Neural cell (in vitro differentiated cells): ENCODE measurements around the gene UBL4B. TPM values are rescaled to one million over a fixed set of nuclear protein-coding genes. Genes with fewer than 3 reads are reported as not detected.

Source experiments
- H2AFZ ChIP-seq: fragments of 200-600, 300-800 bp; sonication (generic), shearing (Covaris generic); 2 replicates; pipeline ENCODE4 v1.6.0; 2014; ENCODE audit warnings: low read depth, mild to moderate bottlenecking, antibody characterized with exemption, low read length, moderate library complexity
- H3F3A ChIP-seq: fragments of 200-600 bp; shearing (Covaris generic); 2 replicates; pipeline ENCODE4 v1.6.1; 2016; ENCODE audit warnings: mild to moderate bottlenecking, moderate library complexity, mixed read lengths, antibody characterized with exemption, low read length; ENCODE audit not compliant: insufficient read depth, poor library complexity, severe bottlenecking
- H3K27ac ChIP-seq: fragments of 200-600, 300-800 bp; sonication (generic), shearing (Covaris generic); 2 replicates; pipeline ENCODE4 v1.5.1; 2014; ENCODE audit warnings: mild to moderate bottlenecking, low read length, moderate library complexity
- H3K27me3 ChIP-seq: fragments of 300-800, 200-600 bp; sonication (generic), shearing (Covaris generic); 2 replicates; pipeline ENCODE4 v1.6.0; 2014; ENCODE audit warnings: mild to moderate bottlenecking, low read depth, low read length, moderate library complexity; ENCODE audit not compliant: insufficient read depth
- H3K36me3 ChIP-seq: fragments of 300-800, 200-600 bp; sonication (generic), shearing (Covaris generic); 2 replicates; pipeline ENCODE4 v1.5.1; 2014; ENCODE audit warnings: mild to moderate bottlenecking, antibody characterized with exemption, low read length, moderate library complexity; ENCODE audit not compliant: insufficient read depth
- H3K4me2 ChIP-seq: fragments of 300-800, 200-600 bp; sonication (generic), shearing (Covaris generic); 2 replicates; pipeline ENCODE4 v1.6.0; 2014; ENCODE audit warnings: mild to moderate bottlenecking, low read length
- H3K4me3 ChIP-seq: fragments of 300-800, 200-600 bp; sonication (generic), shearing (Covaris generic); 2 replicates; pipeline ENCODE4 v1.5.1; 2014; ENCODE audit warnings: mild to moderate bottlenecking, low read length, moderate library complexity
- H3K79me2 ChIP-seq: fragments of 200-600 bp; shearing (Covaris generic); replicated peaks from 2 replicates; pipeline ENCODE4 v1.6.0; 2014; ENCODE audit warnings: mild to moderate bottlenecking, low read length, moderate library complexity; ENCODE audit not compliant: insufficient read depth
- H3K9ac ChIP-seq: fragments of 300-800, 200-600 bp; sonication (generic), shearing (Covaris generic); 2 replicates; pipeline ENCODE4 v1.6.1; 2016; ENCODE audit warnings: mild to moderate bottlenecking, low read length, mixed read lengths
- H3K9me2 ChIP-seq: fragments of 200-600 bp; shearing (Covaris generic); 2 replicates; pipeline ENCODE4 v1.6.1; 2016; ENCODE audit warnings: mild to moderate bottlenecking, low read length, mixed read lengths; ENCODE audit not compliant: insufficient read depth
- H3K9me3 ChIP-seq: fragments of 200-600, 300-800 bp; sonication (generic), shearing (Covaris generic); 2 replicates; pipeline ENCODE4 v1.6.1; 2016; ENCODE audit warnings: mild to moderate bottlenecking, mixed run types, low read length, moderate library complexity, mixed read lengths
- H4K20me1 ChIP-seq: fragments of 200-600 bp; shearing (Covaris generic); 2 replicates; pipeline ENCODE4 v1.6.1; 2016; ENCODE audit warnings: mild to moderate bottlenecking, mixed run types; ENCODE audit not compliant: insufficient read depth
- EP300 ChIP-seq: fragments of 450-650 bp; conservative IDR thresholded peaks from 2 replicates; pipeline ENCODE4 v1.6.1; 2014; ENCODE audit warnings: antibody characterized with exemption, mild to moderate bottlenecking, moderate library complexity; ENCODE audit not compliant: poor library complexity, severe bottlenecking
- EZH2 ChIP-seq: fragments of 200-600, 300-800 bp; shearing (Covaris generic), sonication (generic); IDR thresholded peaks from 2 replicates; pipeline ENCODE4 v1.6.1; 2014; ENCODE audit warnings: antibody characterized with exemption, low read length, borderline replicate concordance, mild to moderate bottlenecking; ENCODE audit not compliant: insufficient read depth, poor library complexity, severe bottlenecking
- MXI1 ChIP-seq: fragments of 450-650 bp; conservative IDR thresholded peaks from 2 replicates; pipeline ENCODE4 v1.6.1; 2014; ENCODE audit warnings: antibody characterized with exemption, mild to moderate bottlenecking; ENCODE audit not compliant: poor library complexity, severe bottlenecking
- POLR2AphosphoS5 ChIP-seq: IDR thresholded peaks from 2 replicates; pipeline ENCODE4 v1.6.1; 2012
- RAD21 ChIP-seq: fragments of 450-650 bp; conservative IDR thresholded peaks from 2 replicates; pipeline ENCODE4 v1.6.1; 2014; ENCODE audit warnings: antibody characterized with exemption, mild to moderate bottlenecking, moderate library complexity
- SMC3 ChIP-seq: fragments of 450-650 bp; conservative IDR thresholded peaks from 2 replicates; pipeline ENCODE4 v1.6.1; 2014; ENCODE audit warnings: antibody characterized with exemption, mild to moderate bottlenecking, moderate library complexity; ENCODE audit not compliant: poor library complexity
- TAF1 ChIP-seq: IDR thresholded peaks from 2 replicates; pipeline ENCODE4 v1.6.1; 2012; ENCODE audit warnings: low read depth
- polyA plus RNA-seq: library from polyadenylated mRNA; depleted of rRNA; stranded (reverse); fragments of >200 nt; gene quantifications from 2 replicates; pipeline ENCODE4 v1.2.3, GENCODE V29; 2014
- TF ChIP-seq, protein P1 (sequence below): fragments of 450-650 bp; IDR thresholded peaks from 2 replicates; pipeline ENCODE4 v1.5.1; 2014; ENCODE audit warnings: antibody characterized with exemption, mild to moderate bottlenecking, moderate library complexity; ENCODE audit not compliant: poor library complexity, severe bottlenecking
- TF ChIP-seq, protein P2 (sequence below): IDR thresholded peaks from 2 replicates; pipeline ENCODE4 v1.6.1; 2012; ENCODE audit warnings: borderline replicate concordance

Gene UBL4B
- polyA plus RNA-seq, 1 donor from 2014 or later, result not detected

DNA sequence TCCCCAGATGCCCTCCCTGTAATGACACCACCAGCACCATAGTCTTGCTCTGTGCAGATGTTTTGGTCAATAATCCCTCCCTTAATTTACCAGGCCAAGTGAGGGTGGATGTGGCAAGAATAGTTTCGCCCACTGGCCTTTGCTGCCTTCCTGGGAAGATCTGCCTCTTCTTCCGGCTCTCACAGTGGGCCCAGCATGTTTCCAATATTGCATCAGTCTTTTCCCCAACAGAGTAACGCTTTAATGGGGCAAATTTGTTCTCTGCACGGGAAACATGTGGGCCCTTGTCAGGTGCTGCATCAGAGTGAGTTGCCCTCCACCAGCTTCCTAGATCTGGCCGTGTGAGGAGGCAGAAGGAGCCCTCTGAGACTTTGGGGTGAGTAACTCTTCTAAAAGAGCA, 29.8 kb upstream of the UBL4B start:
- Histone ChIP-seq H3K27ac (no peak overlapping the region), H3K79me2 (no peaks in the 10 kb centered on the region), H3K9ac (no peak overlapping the region), H3K4me2 (no peak overlapping the region), H3K36me3 (no peaks in the 10 kb centered on the region), H4K20me1 (no peaks in the 10 kb centered on the region), H3K9me3 (no peaks in the 10 kb centered on the region), H3F3A (no peaks in the 10 kb centered on the region), H2AFZ (no peak overlapping the region), H3K4me3 (no peak overlapping the region), H3K9me2 (no peaks in the 10 kb centered on the region), H3K27me3 (peaks cover 72% of the 10 kb centered on the region)
- TF ChIP-seq EP300, result no peak
- no peak for TF ChIP-seq TAF1
- TF ChIP-seq, protein P1, sequence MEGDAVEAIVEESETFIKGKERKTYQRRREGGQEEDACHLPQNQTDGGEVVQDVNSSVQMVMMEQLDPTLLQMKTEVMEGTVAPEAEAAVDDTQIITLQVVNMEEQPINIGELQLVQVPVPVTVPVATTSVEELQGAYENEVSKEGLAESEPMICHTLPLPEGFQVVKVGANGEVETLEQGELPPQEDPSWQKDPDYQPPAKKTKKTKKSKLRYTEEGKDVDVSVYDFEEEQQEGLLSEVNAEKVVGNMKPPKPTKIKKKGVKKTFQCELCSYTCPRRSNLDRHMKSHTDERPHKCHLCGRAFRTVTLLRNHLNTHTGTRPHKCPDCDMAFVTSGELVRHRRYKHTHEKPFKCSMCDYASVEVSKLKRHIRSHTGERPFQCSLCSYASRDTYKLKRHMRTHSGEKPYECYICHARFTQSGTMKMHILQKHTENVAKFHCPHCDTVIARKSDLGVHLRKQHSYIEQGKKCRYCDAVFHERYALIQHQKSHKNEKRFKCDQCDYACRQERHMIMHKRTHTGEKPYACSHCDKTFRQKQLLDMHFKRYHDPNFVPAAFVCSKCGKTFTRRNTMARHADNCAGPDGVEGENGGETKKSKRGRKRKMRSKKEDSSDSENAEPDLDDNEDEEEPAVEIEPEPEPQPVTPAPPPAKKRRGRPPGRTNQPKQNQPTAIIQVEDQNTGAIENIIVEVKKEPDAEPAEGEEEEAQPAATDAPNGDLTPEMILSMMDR, result no peak
- TF ChIP-seq EZH2, result no peak
- TF ChIP-seq, protein P2, sequence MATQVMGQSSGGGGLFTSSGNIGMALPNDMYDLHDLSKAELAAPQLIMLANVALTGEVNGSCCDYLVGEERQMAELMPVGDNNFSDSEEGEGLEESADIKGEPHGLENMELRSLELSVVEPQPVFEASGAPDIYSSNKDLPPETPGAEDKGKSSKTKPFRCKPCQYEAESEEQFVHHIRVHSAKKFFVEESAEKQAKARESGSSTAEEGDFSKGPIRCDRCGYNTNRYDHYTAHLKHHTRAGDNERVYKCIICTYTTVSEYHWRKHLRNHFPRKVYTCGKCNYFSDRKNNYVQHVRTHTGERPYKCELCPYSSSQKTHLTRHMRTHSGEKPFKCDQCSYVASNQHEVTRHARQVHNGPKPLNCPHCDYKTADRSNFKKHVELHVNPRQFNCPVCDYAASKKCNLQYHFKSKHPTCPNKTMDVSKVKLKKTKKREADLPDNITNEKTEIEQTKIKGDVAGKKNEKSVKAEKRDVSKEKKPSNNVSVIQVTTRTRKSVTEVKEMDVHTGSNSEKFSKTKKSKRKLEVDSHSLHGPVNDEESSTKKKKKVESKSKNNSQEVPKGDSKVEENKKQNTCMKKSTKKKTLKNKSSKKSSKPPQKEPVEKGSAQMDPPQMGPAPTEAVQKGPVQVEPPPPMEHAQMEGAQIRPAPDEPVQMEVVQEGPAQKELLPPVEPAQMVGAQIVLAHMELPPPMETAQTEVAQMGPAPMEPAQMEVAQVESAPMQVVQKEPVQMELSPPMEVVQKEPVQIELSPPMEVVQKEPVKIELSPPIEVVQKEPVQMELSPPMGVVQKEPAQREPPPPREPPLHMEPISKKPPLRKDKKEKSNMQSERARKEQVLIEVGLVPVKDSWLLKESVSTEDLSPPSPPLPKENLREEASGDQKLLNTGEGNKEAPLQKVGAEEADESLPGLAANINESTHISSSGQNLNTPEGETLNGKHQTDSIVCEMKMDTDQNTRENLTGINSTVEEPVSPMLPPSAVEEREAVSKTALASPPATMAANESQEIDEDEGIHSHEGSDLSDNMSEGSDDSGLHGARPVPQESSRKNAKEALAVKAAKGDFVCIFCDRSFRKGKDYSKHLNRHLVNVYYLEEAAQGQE, result no peak
- no peak for TF ChIP-seq POLR2AphosphoS5
- TF ChIP-seq MXI1, result no peak
- no peak for TF ChIP-seq RAD21

DNA sequence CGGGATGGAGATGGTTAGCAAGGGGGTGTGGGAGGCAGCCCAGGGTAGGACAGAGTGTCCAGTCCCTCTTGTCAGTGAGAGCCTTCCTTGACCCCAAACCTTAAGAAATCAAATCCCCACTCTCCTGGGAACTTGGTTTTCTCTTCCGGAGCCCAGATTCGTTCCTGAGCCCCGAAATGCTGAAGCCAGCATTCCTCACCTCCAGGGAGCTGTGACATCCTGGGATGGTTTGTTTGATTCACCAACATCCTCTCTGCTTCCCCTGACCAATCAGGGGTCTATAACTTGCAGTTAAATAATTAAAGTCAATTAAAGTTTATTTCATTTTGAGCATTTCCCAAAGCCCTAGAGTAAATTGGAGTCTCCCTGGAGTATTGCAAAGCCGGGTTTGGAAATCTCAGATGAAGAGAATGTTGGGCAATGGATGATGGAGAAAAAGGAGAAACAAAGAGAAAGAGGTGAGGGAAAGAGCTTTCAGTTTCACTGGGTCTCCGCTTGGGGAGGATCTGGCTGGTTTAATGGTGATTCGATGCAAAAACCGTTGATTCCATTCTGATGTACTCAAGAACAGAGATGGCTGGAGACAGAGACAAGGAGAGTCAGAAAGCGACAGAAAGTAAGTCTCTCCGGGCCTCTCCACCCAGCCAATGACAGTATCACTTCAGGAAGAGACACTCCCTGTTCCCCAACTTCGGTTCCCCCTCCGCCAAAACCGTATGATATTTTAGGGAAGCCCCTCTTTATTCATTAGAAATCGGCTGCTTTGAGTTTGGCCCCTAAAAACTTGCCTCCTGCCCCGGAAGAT, 29.0 kb upstream of the UBL4B start:
- Histone ChIP-seq H3K4me3 (no peak overlapping the region), H3K27ac (no peak overlapping the region), H3K9ac (no peak overlapping the region), H3K36me3 (no peaks in the 10 kb centered on the region), H2AFZ (no peak overlapping the region), H3K27me3 (peaks cover 78% of the 10 kb centered on the region), H3K9me3 (no peaks in the 10 kb centered on the region), H3K79me2 (no peaks in the 10 kb centered on the region), H3K9me2 (no peaks in the 10 kb centered on the region), H3K4me2 (no peak overlapping the region), H4K20me1 (no peaks in the 10 kb centered on the region), H3F3A (no peaks in the 10 kb centered on the region)
- TF ChIP-seq EP300 (no peak), EZH2 (no peak), SMC3 (no peak), TAF1 (no peak), RAD21 (no peak), MXI1 (no peak), POLR2AphosphoS5 (no peak)
- TF ChIP-seq, protein P1, result no peak
- TF ChIP-seq, protein P2, result no peak
